ENCODE measurements around the gene HOXD3.

Gene HOXD3

GRCh38 chr2:176149481-176149938, 7.6 kb upstream of the HOXD3 start:
- no peak for DNase-seq (ENCODE audit: low read depth in 2 of 2)

- no peak for DNase-seq (ENCODE audit: low read depth in 2 of 2)
These were observed 7.0 kb upstream of the HOXD3 start for GRCh38 chr2:176149939-176150583.

- DNase-seq (ENCODE audit: low read depth in 2 of 2): no peak
These were observed 6.3 kb upstream of the HOXD3 start for GRCh38 chr2:176150584-176151441.

- DNase-seq (ENCODE audit: low read depth in 2 of 2): no peak
These were observed 5.4 kb upstream of the HOXD3 start, which contains the start of gene HOXD4 for GRCh38 chr2:176151442-176152287. TSS of gene HOXD4 (plus strand) at chr2:176151550. CDS start at chr2:176151634, 84 bp downstream.

- no peak for DNase-seq (ENCODE audit: low read depth in 2 of 2)
These were observed 4.5 kb upstream of the HOXD3 start for GRCh38 chr2:176152350-176153181.

GRCh38 chr2:176154576-176155252, 2.4 kb upstream of the HOXD3 start:
- no peak for DNase-seq (ENCODE audit: low read depth in 2 of 2)

GRCh38 chr2:176155356-176156044, 1.6 kb upstream of the HOXD3 start:
- no peak for DNase-seq (ENCODE audit: low read depth in 2 of 2)

- DNase-seq (ENCODE audit: low read depth in 2 of 2): no peak
These were observed 753 bp upstream of the HOXD3 start for GRCh38 chr2:176156301-176156806.

- DNase-seq (ENCODE audit: low read depth in 2 of 2): no peak
These were observed 535 bp downstream of the HOXD3 start for GRCh38 chr2:176157499-176158185.

GRCh38 chr2:176158186-176158591, 1.1 kb downstream of the HOXD3 start:
- no peak for DNase-seq (ENCODE audit: low read depth in 2 of 2)

- DNase-seq (ENCODE audit: low read depth in 2 of 2): no peak
These were observed 2.0 kb downstream of the HOXD3 start for GRCh38 chr2:176158855-176159662.

GRCh38 chr2:176159663-176160250, 2.6 kb downstream of the HOXD3 start:
- DNase-seq (ENCODE audit: low read depth in 2 of 2): no peak

GRCh38 chr2:176160251-176160985, 3.3 kb downstream of the HOXD3 start:
- DNase-seq (ENCODE audit: low read depth in 2 of 2): no peak

GRCh38 chr2:176160986-176161824, 4.1 kb downstream of the HOXD3 start:
- DNase-seq (ENCODE audit: low read depth in 2 of 2): no peak

GRCh38 chr2:176161825-176162626, 4.9 kb downstream of the HOXD3 start:
- no peak for DNase-seq (ENCODE audit: low read depth in 2 of 2)

Measured in stimulated activated CD8-positive, alpha-beta memory T cell treated with anti-CD3 and anti-CD28 coated beads, Interleukin-7, amount 100 ng/mL, for 4 hours (primary cell).